ENCODE measurements around the gene SH3RF3.

The SH3RF3 gene

GRCh38 chr2:109419960-109420370 lies 291.0 kb downstream of the SH3RF3 start:
- H3K4me3 ChIP-seq (ENCODE audit: insufficient read depth, low read depth, low read length), result no peak overlapping the region
- H3K4me1 ChIP-seq (ENCODE audit: control insufficient read depth, insufficient read depth, low read length), result no peaks in the 10 kb centered on the region
- H3K36me3 ChIP-seq (ENCODE audit: control insufficient read depth, insufficient read depth, low read length), result no peaks in the 10 kb centered on the region
- no peaks in the 10 kb centered on the region for H3K27me3 ChIP-seq (ENCODE audit: control insufficient read depth, insufficient read depth, low read length, poor library complexity, severe bottlenecking)
- H3K9me3 ChIP-seq (ENCODE audit: control insufficient read depth, low read length), result no peaks in the 10 kb centered on the region
- no peak overlapping the region for H3K27ac ChIP-seq (ENCODE audit: insufficient read depth, low read depth, low read length, poor library complexity, severe bottlenecking)
- WGBS, 2 experiments, result 95 to 97% methylated on average over 5 of the region's 5 CpGs

DNA sequence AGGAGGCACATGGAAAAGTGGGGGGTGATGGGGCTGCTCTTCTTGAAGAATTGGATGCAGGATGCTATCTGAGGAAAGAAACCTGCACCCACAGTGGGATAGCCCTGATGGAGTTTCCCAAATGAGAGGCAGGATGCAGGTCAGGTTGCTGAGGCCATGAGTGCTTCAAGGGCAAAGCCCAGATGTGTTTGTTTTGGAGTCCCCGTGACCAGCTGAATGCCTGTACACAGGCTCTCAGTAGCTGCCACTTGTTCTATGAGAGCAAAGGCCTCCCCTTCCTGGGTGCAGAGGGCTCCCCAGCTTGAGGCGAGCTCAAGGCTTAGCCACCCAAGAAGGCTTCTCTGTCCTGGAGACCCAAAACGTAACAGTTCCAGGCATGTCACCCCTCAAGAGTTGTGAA lies 292.1 kb downstream of the SH3RF3 start:
- Histone ChIP-seq H3K36me3 (ENCODE audit: control insufficient read depth, insufficient read depth, low read length) (no peaks in the 10 kb centered on the region), H3K27me3 (ENCODE audit: control insufficient read depth, insufficient read depth, low read length, poor library complexity, severe bottlenecking) (no peaks in the 10 kb centered on the region), H3K9me3 (ENCODE audit: control insufficient read depth, low read length) (no peaks in the 10 kb centered on the region), H3K27ac (ENCODE audit: insufficient read depth, low read depth, low read length, poor library complexity, severe bottlenecking) (no peak overlapping the region), H3K4me3 (ENCODE audit: insufficient read depth, low read depth, low read length) (no peak overlapping the region), H3K4me1 (ENCODE audit: control insufficient read depth, insufficient read depth, low read length) (no peaks in the 10 kb centered on the region)
- 91% methylated on average over 3 of the region's 3 CpGs for WGBS, 2 experiments

DNA sequence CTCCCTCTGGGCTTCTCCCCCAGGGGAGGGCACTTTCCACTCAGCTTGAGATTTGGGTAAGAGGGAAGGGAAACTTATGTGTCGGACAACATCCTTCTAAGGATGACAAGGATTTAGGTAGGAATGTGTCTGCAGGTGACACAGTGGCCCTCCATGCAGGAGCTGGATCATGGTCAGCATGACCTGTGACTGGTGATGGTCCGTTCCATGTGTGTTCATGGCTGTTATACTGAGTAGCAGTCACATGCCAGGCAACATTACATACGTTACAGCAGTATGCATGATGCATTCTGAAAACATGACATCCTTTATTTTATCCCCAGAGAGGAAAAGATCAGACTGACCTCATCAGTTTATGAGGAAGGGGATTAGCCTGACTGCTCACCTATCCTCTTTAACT lies 292.6 kb downstream of the SH3RF3 start:
- H3K27ac ChIP-seq (ENCODE audit: insufficient read depth, low read depth, low read length, poor library complexity, severe bottlenecking), result no peak overlapping the region
- H3K4me1 ChIP-seq (ENCODE audit: control insufficient read depth, insufficient read depth, low read length), result no peaks in the 10 kb centered on the region
- no peaks in the 10 kb centered on the region for H3K9me3 ChIP-seq (ENCODE audit: control insufficient read depth, low read length)
- no peaks in the 10 kb centered on the region for H3K27me3 ChIP-seq (ENCODE audit: control insufficient read depth, insufficient read depth, low read length, poor library complexity, severe bottlenecking)
- H3K4me3 ChIP-seq (ENCODE audit: insufficient read depth, low read depth, low read length), result no peak overlapping the region
- 92 to 94% methylated on average over 3 of the region's 3 CpGs for WGBS, 2 experiments
- H3K36me3 ChIP-seq (ENCODE audit: control insufficient read depth, insufficient read depth, low read length), result no peaks in the 10 kb centered on the region

DNA sequence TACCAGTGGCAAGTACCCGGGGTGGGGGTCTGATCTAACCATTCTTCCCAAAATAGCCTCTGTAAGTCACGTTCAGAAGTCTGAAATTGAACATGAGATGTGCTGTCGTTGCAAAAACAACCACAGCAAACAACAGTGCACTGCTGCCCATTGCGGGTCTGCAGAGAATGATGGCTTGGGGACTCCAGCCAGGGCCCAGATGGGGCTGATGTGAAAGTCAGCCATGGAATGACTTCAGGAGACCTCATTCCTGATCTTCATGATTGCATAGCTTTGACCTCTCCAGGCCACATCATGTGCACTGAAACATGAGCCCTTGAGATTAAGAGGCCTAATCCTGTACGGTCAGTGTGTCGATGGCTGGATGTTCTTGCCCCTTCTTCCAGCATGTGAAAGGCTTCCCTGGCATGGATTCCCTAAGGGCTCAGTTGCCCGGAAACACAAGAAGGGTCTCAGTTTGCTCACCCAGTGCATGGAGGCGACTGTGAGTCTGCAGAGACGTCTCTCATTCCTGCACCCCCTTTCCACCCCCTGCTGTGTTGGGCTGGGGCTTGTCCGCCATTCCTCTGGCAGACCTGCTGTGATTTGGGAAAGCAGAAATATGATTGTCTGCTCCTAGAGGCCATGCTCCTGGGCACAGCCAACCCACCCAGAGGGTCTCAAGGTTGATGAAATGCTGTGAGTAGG lies 293.2 kb downstream of the SH3RF3 start:
- Histone ChIP-seq H3K9me3 (ENCODE audit: control insufficient read depth, low read length) (no peaks in the 10 kb centered on the region), H3K27ac (ENCODE audit: insufficient read depth, low read depth, low read length, poor library complexity, severe bottlenecking) (no peak overlapping the region), H3K4me3 (ENCODE audit: insufficient read depth, low read depth, low read length) (no peak overlapping the region), H3K27me3 (ENCODE audit: control insufficient read depth, insufficient read depth, low read length, poor library complexity, severe bottlenecking) (no peaks in the 10 kb centered on the region), H3K36me3 (ENCODE audit: control insufficient read depth, insufficient read depth, low read length) (no peaks in the 10 kb centered on the region), H3K4me1 (ENCODE audit: control insufficient read depth, insufficient read depth, low read length) (no peaks in the 10 kb centered on the region)
- 89 to 91% methylated on average over 10 of the region's 10 CpGs for WGBS, 2 experiments

GRCh38 chr2:109422758-109423500 lies 293.9 kb downstream of the SH3RF3 start:
- H3K4me3 ChIP-seq (ENCODE audit: insufficient read depth, low read depth, low read length), result no peak overlapping the region
- H3K36me3 ChIP-seq (ENCODE audit: control insufficient read depth, insufficient read depth, low read length), result no peaks in the 10 kb centered on the region
- whole genome bisulfite sequencing, 2 experiments, result 93 to 96% methylated on average over 16 of the region's 16 CpGs
- no peak overlapping the region for H3K27ac ChIP-seq (ENCODE audit: insufficient read depth, low read depth, low read length, poor library complexity, severe bottlenecking)
- no peaks in the 10 kb centered on the region for H3K27me3 ChIP-seq (ENCODE audit: control insufficient read depth, insufficient read depth, low read length, poor library complexity, severe bottlenecking)
- H3K4me1 ChIP-seq (ENCODE audit: control insufficient read depth, insufficient read depth, low read length), result no peaks in the 10 kb centered on the region
- H3K9me3 ChIP-seq (ENCODE audit: control insufficient read depth, low read length), result no peaks in the 10 kb centered on the region

DNA sequence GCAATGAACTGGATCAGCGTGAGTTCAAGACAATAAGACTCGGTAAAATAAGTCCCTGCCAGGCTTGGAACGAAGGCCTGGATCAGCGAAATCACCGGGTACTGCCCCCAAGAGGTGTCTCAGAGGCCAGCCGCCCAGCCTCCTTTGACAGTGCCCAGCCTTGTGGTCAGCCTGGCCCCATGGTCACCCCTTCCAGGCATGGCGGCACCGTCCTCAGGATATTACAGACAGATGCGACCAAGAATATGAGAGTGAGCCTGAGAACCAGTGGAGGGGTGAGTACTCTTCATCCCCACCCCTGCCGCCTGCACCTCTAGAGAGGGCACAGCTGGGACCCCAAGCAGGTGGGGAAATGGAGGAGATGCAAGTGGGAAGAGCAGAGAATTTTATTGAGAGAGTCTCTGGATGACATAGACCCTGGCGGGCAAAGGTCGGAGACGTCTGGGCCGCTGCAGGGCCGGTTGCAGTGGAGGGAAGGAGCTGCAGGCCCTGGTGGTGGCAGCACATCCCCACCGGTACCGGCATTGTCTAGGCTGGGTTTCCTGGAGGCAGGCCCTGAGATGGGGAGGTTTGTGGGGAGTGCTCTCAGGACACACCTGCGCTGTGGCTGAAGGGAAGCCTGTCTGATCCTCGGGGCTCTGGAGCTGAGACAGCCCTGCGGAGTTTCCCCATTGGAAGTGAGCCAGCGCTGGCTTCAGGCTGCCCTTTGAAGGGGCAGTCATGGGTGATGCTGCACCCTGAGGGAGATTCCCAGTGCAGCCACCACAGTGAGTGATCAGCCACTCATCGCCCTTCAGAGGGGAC lies 294.8 kb downstream of the SH3RF3 start:
- no peak overlapping the region for H3K27ac ChIP-seq (ENCODE audit: insufficient read depth, low read depth, low read length, poor library complexity, severe bottlenecking)
- no peaks in the 10 kb centered on the region for H3K9me3 ChIP-seq (ENCODE audit: control insufficient read depth, low read length)
- WGBS, 2 experiments, result 86% methylated on average over 22 of the region's 22 CpGs
- no peak overlapping the region for H3K4me3 ChIP-seq (ENCODE audit: insufficient read depth, low read depth, low read length)
- H3K27me3 ChIP-seq (ENCODE audit: control insufficient read depth, insufficient read depth, low read length, poor library complexity, severe bottlenecking), result no peaks in the 10 kb centered on the region
- H3K4me1 ChIP-seq (ENCODE audit: control insufficient read depth, insufficient read depth, low read length), result no peaks in the 10 kb centered on the region
- H3K36me3 ChIP-seq (ENCODE audit: control insufficient read depth, insufficient read depth, low read length), result no peaks in the 10 kb centered on the region

GRCh38 chr2:109425411-109425810 lies 296.4 kb downstream of the SH3RF3 start:
- Histone ChIP-seq H3K4me1 (ENCODE audit: control insufficient read depth, insufficient read depth, low read length) (no peaks in the 10 kb centered on the region), H3K27me3 (ENCODE audit: control insufficient read depth, insufficient read depth, low read length, poor library complexity, severe bottlenecking) (no peaks in the 10 kb centered on the region), H3K9me3 (ENCODE audit: control insufficient read depth, low read length) (no peaks in the 10 kb centered on the region), H3K27ac (ENCODE audit: insufficient read depth, low read depth, low read length, poor library complexity, severe bottlenecking) (no peak overlapping the region), H3K4me3 (ENCODE audit: insufficient read depth, low read depth, low read length) (no peak overlapping the region), H3K36me3 (ENCODE audit: control insufficient read depth, insufficient read depth, low read length) (no peaks in the 10 kb centered on the region)
- WGBS, 2 experiments, result 84 to 93% methylated on average over 3 of the region's 3 CpGs

GRCh38 chr2:109427661-109428091 lies 298.7 kb downstream of the SH3RF3 start:
- no peaks in the 10 kb centered on the region for H3K4me1 ChIP-seq (ENCODE audit: control insufficient read depth, insufficient read depth, low read length)
- WGBS, 2 experiments, result 86 to 91% methylated on average over 11 of the region's 11 CpGs
- no peaks in the 10 kb centered on the region for H3K36me3 ChIP-seq (ENCODE audit: control insufficient read depth, insufficient read depth, low read length)
- no peaks in the 10 kb centered on the region for H3K9me3 ChIP-seq (ENCODE audit: control insufficient read depth, low read length)
- H3K4me3 ChIP-seq (ENCODE audit: insufficient read depth, low read depth, low read length), result no peak overlapping the region
- H3K27me3 ChIP-seq (ENCODE audit: control insufficient read depth, insufficient read depth, low read length, poor library complexity, severe bottlenecking), result no peaks in the 10 kb centered on the region
- H3K27ac ChIP-seq (ENCODE audit: insufficient read depth, low read depth, low read length, poor library complexity, severe bottlenecking), result no peak overlapping the region

DNA sequence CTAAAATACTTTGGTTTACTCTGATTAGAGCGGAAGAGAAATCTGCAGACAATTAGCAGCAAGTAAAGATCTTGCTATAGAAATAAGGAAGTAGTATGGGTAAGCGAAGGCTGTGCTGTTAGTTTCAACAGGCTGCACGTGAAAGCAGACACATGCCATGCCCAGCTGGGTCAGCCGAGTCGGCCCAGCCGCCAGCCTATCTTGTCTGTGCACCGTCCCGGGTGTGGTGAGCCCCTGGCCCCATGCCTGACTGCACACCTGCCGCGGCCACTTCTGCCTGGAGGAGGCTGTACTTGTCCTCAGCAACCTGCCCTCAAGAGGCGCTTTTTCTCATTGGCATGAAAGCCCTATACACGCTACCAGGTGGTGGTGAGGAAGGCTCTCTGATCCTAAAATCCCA lies 299.3 kb downstream of the SH3RF3 start:
- H3K4me1 ChIP-seq (ENCODE audit: control insufficient read depth, insufficient read depth, low read length), result no peaks in the 10 kb centered on the region
- H3K36me3 ChIP-seq (ENCODE audit: control insufficient read depth, insufficient read depth, low read length), result no peaks in the 10 kb centered on the region
- H3K27me3 ChIP-seq (ENCODE audit: control insufficient read depth, insufficient read depth, low read length, poor library complexity, severe bottlenecking), result no peaks in the 10 kb centered on the region
- WGBS, 2 experiments, result 93 to 96% methylated on average over 12 of the region's 12 CpGs
- no peak overlapping the region for H3K27ac ChIP-seq (ENCODE audit: insufficient read depth, low read depth, low read length, poor library complexity, severe bottlenecking)
- H3K4me3 ChIP-seq (ENCODE audit: insufficient read depth, low read depth, low read length), result no peak overlapping the region
- no peaks in the 10 kb centered on the region for H3K9me3 ChIP-seq (ENCODE audit: control insufficient read depth, low read length)
